NCI-H82 (cell line): ENCODE results near the gene WRAP73.
A peak's percentile ranks its signal among the peaks of the same experiment; 100 is the strongest.

Experiments
- DNase-seq: peaks from one replicate; lab custom pipeline; 2025; lab: John Stamatoyannopoulos, UW

The WRAP73 gene

DNA sequence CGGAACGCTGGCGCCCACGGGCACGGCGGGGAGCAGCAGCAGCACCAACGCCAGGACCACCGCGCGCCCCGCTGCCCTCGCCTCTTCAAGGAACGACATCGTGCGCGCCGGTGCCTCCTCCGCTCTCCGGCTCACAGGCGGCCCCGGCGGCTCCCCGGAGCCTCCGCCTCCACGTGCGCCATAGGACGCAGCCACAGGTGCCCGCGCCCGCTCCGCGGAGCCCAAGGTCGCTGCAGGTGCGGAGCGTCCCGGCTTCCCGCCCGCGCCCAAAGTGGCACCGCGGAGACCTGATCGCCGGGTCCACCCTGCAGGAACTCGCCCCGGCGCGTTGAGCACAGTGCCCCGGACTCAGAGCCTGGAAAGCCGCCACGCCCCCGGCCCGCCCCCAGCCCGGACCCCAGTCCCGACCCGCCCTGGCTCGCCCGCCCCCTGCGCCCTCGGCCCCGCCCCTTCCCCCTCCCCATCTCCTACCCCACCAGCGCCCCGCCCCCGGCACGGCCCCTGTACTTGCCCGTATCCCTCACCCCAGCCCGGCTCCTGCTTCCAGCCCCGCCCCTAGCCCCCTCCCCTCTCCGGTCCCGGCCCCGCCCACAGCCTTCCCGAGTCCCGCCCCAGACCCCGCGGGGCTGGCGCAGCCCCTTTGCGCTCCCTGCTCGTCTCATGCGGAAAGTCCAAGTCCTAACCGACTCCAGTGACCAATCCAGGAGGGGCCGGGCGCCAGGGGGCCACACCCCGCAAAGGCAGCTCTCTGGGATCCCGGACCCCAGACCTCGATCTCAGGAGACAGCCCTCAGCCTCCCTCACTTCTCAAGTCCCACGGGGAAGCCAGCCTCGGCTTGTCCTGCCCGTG, 38.5 kb downstream of the WRAP73 start, which contains the start of gene MEGF6:
Gene MEGF6, minus strand, starts transcription at position 339 of the 850 bp plus-strand sequence. Its CDS starts 240 bp downstream, at position 99.
- DNase-seq, result peak; percentile 95

DNA sequence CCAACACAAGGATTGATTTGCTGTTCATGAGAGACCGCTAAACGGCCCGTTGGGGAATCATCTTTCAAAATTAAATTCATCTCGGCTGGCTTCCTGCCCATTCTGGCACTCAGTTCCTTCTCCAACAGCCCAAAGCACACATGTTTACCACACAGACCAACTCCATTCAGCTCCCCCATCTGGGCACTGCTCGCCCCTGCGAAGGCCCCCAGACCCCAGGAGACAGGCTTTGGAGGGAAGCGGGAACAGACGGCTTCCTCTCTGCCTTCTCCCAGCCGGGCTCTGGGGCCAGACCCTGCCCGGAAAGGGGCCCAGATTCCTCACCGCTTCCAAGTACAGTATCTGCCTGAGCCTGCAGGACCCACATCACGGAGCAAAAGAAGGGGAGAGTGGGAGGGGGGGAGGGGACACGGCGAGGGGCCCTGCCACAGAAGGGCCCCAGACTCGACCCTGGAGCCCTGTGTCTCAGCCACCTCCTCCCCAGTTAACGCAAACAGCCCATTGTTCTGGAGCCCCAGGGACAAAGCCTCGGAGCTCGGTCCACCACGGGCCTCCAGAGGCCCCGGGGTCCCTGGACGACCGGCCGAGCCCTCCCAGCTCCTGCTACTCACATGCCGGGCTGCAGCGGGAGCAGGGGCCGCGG, 39.3 kb downstream of the WRAP73 start:
- peak; percentile 25 for DNase-seq

DNA sequence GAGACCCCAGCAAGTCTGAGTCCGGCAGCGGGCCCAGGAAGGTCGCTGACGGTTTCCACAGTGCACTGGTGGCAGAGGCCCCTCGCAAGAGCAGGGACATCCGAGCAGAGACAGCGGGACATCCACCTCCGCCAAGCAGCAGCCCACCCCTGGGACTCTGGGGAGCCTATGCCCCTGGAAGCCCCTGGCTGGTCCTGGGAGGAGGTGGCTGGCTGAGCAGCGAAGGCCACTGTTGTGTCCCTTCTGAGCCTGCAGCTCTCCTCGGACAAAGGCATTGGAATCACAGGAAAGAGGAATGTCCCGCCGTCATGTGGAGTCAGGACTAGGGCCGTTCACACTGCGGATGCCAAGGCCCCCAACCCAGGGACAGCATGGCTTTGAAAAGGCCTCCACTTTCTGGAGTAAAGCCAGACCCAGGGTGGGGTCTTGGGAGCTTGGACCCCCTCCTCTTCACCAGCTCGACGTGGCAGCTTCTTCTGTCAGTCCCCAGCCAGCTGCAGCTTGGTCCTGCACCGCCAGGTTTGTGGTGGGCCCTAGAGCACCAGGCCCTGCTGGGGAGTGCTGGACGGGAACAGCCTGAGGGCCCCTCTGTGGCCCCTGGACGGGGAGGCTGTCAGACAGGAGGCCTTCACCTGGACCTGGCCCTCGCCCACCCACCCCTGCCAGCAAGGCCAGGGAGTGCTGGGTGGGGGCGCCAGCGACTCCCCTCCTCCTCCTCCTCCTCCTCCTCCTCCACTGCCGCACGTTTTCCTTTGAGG, 40.0 kb downstream of the WRAP73 start:
- DNase-seq, result no peak

DNA sequence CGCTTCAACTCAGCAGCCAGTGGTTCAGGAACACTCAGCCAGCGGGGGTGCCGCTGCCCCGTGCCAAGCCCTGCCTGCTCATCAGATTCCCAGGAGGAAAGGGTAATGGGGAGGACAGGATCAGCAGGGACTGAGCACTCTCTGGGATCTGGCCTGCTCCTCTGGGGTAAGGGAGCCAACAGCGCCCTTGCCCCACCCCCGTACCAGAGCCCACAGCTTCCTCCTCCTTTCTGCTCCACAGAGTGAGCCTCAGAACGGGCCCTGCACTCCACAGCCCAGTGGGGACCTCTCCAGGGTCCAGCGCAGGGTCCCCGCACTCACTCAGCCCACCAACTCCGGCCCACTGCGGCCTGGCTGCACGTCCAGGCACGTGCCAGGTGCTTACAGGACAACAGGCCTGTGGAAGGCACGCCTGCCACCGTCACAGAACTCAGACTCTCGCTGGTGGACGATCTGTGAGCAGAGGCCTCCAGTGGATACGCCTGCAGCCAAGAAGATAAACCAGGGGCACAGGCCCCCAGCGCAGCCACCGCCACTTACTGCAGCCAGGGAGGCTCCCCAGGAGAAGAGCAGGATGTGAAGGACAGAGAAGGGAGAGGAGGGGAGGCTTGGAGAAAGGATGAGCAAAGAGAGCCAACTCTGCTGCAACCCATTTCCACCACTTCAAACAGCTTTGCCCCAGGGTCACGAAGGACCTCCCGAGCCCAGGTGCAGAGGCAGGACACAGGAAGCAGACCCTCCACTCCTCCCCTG, 40.7 kb downstream of the WRAP73 start:
- no peak for DNase-seq

DNA sequence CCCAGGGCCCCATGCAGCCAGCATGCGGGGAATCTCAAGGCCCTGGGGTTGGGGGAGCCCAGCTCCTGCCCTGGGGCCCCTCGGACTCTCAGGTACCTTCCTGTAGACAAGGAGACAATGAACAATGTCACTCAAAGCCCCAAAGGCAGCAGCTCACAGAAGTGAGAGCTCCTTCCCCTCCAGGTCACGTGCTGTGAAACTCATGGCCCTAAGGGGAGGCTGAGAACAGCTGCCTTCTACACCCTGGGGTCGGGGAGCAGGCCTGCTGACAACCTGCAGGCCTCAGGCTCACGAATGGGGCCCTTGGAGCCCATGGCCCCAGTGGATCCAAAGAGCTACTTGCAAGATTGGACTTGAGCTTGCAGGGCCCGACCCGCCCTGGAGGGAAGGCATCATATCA, 41.7 kb downstream of the WRAP73 start:
- DNase-seq, result no peak

DNA sequence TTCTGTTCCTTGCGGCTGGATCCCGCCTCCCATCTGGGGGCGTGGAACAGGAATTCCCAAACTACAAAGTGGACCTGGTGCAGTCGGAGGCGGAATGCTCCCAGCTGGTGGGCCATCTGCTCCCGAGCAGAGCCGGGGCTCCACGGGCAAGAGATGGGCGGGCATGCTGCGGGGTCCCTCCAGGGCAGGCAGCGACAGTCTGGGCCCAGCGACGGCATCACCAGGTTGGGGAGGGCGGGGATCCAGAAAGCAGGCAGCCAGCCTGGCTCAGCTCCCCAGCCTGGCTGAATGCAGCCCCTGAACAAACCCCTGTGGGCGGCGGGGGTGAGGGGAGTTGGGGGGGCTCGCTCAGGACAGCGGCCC, 42.2 kb downstream of the WRAP73 start:
- peak; percentile 41 for DNase-seq

DNA sequence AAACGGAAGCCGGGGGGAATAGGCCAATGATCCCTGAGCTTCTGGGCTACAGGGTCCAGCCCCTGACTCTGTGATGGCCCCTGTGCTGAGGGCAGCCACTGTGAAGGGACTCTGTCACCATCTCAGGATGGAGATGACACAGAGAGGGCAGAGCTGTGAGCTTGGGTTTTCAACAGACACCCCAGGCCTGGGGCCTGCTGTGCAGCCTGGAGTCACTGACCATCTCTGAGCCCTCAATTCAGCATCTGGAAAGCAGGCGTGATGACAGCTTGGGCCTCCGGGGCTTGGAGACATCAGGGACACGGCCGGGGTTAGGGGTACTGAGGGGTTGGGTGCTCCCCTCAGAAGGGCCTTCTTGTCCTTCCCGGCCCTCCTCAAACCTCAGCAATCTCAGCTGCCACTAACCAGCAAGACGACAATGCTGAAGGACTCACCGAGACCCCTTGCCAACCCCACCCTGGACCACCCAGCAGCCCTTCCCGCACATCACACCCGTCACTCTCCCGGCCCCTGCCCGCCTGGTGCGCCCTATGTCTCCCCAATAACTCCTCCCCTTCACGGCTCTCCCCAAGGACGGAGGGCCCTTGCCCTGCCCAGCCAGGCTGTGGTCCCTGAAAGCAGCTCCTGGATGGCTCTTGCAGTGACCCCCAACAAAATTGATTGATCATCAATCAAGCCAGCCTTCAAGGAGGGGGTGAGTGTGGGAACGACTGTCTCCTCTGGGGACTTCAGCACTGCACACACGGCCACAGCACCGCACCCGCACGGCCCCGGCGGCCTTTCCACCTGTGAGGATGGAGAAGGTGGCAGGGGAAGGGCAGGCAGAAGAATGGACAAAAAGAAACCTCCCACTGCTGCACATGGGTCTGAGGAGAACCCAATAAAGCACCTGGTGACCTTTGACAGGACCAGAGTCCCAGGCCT, 42.9 kb downstream of the WRAP73 start:
- no peak for DNase-seq

DNA sequence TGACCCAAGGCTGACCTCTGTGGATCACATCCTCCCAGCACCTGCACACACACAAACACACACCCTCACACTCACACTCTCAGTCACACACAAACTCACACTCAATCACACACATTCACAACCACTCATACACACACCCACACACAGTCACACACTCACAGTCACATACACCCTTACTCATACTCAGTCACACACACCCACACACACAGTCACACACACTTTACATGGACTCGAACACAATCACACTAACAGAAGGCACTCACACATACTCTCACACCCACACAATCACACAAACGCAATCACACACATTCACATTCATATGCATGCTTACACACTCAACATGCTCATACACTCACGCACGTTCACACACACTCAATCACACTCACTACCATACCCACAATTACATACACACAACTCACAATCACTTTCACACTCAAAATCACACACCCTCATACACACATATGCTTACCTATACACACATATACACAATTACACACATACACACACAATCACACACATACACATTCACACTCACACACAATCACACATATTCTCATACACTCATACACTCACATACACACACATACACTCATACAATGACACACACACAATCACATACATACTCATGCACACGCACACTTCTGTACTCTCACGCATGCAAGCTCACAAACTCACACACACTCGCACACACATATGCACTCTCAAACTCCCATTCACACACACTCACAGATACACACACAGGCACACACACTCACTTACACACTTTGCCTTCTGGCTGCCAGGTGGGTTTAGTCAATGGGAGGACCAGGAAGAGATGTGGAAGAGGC, 44.7 kb downstream of the WRAP73 start:
- DNase-seq, result no peak

DNA sequence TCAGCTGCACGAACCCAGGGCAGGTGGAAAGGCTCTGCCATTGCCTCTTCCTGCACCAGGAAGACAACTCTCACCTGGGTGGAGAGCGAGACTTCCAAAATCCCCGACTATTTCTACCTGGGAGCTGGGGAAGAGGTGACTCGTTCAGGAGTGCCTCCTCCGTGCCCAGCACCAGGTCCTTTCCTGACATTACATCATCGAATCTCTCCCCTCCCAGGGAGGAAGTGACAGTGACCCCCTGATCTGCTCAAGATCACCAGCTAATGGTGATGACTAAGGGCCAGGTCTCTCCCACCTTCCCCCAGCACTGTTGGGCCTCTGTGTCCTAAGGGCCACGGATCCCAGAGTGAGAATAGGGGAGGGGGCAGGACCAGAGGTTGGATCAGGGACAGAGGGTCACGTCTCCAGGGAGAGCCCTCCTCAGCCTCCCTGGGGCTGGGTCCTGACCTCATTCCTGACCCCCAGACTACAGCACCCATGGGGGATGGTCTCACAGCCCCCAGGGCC, 45.4 kb downstream of the WRAP73 start:
- no peak for DNase-seq

DNA sequence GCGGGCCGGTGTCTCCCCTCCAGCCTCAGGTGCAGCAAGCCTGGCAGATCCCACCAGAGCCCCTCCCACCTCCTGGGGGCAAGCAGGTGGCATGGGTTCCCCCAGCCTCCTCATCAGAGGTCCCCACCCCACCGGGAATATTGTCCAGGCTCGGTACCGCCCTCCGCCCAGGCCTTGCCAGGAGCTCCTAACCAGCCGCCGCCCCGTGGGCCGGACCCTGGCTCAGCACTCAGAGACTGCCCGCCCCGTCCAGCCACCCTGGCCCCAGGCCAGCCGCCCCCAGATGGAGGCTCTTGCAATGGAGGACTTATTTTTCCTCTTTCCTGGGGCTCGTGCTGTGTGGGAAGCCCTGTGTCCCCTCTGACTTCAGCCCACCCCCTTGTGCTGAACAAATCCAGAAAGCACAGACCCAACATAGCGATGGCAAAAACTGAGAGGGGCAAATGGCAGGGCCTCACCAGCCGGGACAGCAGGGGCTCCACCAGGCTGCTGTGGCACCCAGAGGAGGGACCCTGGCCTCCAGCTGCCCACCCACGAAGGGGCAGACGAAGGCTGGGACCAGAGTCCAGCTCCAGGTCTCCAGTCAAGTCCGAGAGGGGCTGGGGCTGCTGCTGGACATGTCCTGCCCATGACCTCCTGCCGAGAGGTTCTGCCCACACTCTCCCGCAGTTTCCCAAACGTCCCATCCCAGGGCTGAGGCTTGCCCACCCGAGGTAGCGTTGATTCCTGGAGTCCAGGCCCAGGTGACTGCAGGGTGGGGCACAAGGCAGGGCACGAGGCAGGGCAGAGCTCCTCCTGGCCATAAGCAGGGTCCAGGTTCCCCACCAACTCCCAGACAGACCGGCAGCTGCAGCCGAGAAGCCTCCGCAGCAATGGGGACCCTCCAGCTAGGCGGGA, 46.1 kb downstream of the WRAP73 start:
- no peak for DNase-seq

DNA sequence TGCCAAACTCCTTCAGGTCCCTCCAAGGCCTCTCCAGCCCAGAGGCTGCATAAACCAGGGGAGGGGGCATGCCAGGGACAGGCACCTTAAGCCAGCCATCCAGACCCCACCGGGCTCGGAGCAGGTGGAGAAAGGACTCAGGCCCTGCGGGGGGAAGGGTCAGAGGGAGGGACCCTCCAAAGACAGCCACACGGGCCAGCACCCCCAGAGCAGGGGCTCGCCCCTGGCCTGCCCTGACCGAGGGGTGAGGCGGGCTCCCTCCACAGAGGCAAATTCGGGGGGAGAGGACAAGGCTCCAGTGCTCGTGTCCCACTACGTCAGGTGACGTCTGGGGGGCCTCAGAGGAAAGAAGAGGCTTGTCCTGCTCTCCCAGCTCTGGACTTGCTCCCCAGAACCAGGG, 46.7 kb downstream of the WRAP73 start:
- no peak for DNase-seq

DNA sequence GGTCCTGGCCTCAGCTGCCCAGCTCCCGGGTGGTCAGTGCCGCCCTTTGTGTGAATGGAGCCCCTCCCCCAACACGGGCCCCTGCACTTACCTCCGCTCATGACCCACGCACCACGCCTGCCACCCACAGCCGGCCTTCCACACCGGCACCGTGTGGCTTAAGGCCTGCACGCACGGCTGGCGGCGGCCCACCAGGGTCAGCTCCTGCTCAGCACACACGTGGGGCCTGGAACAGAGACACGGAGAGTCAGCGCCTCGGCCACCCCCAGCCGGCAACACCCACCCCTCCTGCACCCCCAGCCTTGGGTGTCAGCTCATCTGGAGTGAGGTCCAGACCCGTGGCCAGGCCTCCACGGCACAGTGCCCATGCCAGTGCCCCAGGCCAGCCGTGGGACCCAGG, 47.5 kb downstream of the WRAP73 start:
- no peak for DNase-seq

DNA sequence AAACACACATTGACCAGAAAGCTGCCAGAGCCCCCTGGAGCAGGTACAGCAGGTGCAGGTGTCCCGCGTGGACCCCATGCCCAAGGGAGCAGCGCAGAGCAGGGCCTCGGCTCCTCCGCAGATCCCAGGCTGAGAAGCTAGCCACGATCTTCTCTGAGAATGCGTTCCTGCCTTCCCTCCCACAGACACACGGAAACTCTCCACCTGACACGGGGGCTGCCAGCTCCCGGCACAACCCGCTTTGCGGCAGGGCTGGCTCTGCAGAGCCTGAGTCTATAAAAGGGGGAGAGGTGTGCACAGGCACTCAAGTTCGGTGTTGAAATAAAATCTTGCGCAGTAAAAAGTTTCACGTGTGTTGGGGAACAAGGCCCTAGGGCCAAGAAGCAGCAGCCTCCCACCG, 48.2 kb downstream of the WRAP73 start:
- DNase-seq, result no peak

DNA sequence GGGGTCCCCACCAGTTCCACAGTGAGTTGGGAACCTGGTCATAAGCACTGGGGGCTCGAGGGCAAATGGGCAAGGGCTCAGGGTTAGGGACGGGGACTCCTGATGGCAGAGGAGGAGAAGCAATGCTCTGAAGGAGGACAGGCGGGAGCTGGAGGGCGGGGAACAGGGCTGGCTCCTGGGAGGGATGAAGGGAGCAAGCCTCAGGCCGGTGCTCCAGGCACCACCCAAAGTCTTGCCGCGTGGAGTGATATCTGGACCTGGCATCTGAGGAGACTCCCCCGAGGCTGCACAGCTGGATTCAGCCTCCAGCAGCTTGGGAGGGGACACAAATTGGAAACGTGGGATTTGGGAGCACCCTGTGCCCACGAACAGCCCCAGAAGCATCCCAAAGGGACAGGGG, 49.5 kb downstream of the WRAP73 start:
- no peak for DNase-seq

DNA sequence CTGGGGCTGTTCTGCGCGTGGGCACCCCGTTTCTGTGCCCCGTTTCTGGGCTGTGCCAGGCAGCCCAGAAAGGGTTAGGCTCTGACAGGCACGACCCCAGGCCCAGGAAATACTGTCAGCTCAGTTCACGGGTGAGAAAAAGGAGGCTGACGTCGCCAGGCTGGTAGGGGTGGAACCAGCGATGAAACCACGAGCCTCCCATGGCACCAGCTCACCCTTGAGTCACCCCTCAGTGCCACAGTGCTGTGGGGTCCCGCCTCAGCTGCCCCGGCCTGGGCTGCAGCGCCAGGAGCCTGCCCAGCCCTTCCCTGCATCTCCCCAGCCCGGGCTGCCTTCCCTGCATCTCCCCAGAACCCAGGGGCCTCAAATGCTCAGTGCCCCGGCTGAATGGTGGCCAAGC, 50.1 kb downstream of the WRAP73 start:
- no peak for DNase-seq

DNA sequence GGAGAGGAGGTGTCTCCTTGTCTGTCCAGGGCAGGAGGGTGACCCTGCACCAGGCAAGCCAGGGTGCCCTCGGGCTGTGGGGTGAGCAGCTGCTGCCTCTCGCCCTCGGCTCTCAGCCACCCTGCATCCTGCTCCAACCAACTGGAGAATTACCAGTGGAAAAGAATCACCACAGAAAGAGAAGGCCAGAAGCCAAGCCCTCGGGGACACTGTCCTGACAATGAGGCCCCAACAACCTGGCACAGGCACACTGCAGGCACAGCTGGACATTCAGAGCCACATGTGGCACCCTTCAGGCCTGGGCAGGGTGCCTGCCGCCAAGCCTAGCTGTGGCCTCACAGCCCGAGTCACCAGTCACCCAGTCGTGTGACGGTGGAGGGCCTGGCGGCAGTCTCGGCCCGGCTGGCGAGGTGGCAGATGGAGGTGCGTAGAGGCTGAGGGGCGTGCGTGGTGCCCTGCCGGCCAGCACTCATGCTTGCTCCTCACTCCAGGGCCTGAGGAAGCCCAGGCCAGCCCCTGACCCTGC, 50.6 kb downstream of the WRAP73 start:
- DNase-seq, result no peak

DNA sequence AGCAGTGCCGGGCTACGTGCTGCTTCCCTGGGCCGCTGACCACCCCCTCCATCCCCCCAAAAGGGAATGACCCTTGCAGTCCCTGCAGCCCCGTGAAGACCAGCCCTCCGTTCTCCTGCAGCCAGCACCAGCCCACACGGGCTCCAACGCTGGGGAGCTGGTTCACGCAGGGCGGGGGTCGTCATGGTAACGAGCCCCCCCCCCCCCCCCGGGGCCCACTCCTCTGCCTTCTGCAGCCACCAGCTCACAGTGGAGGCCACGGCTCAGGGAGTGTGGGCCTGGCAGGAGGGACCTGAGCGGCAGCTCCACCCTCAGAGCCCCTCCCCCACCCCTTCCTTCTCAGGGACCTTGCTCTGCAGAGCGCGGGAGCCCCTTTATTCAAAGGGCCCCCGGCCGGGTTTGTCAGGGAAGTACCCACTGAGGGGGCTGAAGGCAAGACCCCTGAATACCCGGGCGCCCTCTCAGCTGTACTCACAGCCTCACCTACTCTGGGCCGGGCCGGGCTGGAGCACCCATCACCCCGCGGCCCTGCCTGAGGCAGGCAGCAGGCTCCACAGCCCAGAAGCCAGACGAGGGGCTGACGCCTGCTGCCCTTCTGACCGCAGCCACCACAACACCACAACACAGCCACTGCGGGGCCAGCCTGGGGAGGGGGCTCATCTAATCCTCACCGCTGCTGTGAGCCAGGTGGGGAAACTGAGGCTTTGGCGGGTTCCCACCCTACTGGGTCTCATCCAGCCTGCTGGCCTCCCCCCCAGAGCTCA, 51.2 kb downstream of the WRAP73 start:
- peak; percentile 17 for DNase-seq

DNA sequence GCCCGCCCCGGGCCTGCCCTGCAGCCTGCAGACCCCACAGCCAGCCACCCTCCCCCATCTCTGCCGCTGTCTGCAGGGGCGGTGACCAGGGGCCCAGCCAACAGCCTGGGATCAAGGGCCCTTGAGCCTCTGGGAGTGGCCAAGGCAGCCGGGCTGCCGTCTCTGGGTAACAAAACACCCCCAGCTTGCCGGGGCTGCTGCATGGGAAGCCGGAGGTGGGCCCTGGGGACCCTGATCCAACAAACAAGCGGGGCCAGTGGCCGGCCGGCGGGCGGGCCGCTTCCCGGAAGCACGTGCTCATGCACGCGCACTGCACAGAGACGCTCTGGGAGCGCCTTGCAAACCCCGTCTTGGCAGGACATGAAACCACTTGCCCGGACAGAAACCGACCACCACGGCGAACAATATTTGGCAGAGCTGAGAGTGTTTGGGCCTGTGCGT, 51.8 kb downstream of the WRAP73 start:
- DNase-seq, result no peak
